WTC11 (cell line): ENCODE measurements around the gene TNFRSF4. TPM values are rescaled to one million over a fixed set of nuclear protein-coding genes. Genes with fewer than 3 reads are reported as not detected.

Experiments
- ATF6 ChIP-seq: sonication (generic); formaldehyde crosslinking; IDR thresholded peaks from 2 replicates; pipeline ENCODE4 v1.8.1; 2023; ENCODE audit warnings: mild to moderate bottlenecking, missing genetic modification reagents
- JUN ChIP-seq: sonication (generic); formaldehyde crosslinking; IDR thresholded peaks from 2 replicates; pipeline ENCODE4 v1.8.0; 2023; ENCODE audit warnings: mild to moderate bottlenecking, missing genetic modification reagents
- MAX ChIP-seq: sonication (generic); formaldehyde crosslinking; IDR thresholded peaks from 2 replicates; pipeline ENCODE4 v1.8.0; 2022; ENCODE audit warnings: mild to moderate bottlenecking, missing genetic modification reagents
- ZNF138 ChIP-seq: sonication (generic); formaldehyde crosslinking; conservative IDR thresholded peaks from 2 replicates; pipeline ENCODE4 v1.8.1; 2022; ENCODE audit warnings: mild to moderate bottlenecking, moderate library complexity, missing genetic modification reagents
- ZNF219 ChIP-seq: sonication (generic); formaldehyde crosslinking; IDR thresholded peaks from 2 replicates; pipeline ENCODE4 v1.8.0; 2023; ENCODE audit warnings: missing genetic modification reagents, mild to moderate bottlenecking, borderline replicate concordance
- ZNF281 ChIP-seq: sonication (generic); formaldehyde crosslinking; IDR thresholded peaks from 2 replicates; pipeline ENCODE4 v1.8.0; 2023; ENCODE audit warnings: mild to moderate bottlenecking, missing genetic modification reagents
- ZNF416 ChIP-seq: fragments of 250-450 bp; sonication (Bioruptor Pico); IDR thresholded peaks from 2 replicates; pipeline ENCODE4 v1.9.0; 2021; ENCODE audit warnings: mild to moderate bottlenecking, inconsistent platforms
- total RNA-seq: library from RNA; stranded (reverse); gene quantifications from 3 replicates; pipeline ENCODE4 v1.2.3, GENCODE V29; 2021
- TF ChIP-seq, protein P1 (sequence below): sonication (generic); formaldehyde crosslinking; IDR thresholded peaks from 2 replicates; pipeline ENCODE4 v1.8.1; 2022; ENCODE audit warnings: missing genetic modification reagents, borderline replicate concordance
- TF ChIP-seq, protein P2 (sequence below): sonication (generic); formaldehyde crosslinking; conservative IDR thresholded peaks from 2 replicates; pipeline ENCODE4 v1.8.1; 2023; ENCODE audit warnings: mild to moderate bottlenecking, low read depth, missing genetic modification reagents, moderate library complexity
- TF ChIP-seq, protein P3 (sequence below): sonication (generic); formaldehyde crosslinking; IDR thresholded peaks from 2 replicates; pipeline ENCODE4 v1.8.0; 2022; ENCODE audit warnings: missing genetic modification reagents
- TF ChIP-seq, protein P4 (sequence below): sonication (generic); formaldehyde crosslinking; IDR thresholded peaks from 2 replicates; pipeline ENCODE4 v1.8.1; 2023; ENCODE audit warnings: mild to moderate bottlenecking, missing genetic modification reagents

Gene TNFRSF4
- total RNA-seq, 1 experiment from 2014 or later = 0.33 TPM

DNA sequence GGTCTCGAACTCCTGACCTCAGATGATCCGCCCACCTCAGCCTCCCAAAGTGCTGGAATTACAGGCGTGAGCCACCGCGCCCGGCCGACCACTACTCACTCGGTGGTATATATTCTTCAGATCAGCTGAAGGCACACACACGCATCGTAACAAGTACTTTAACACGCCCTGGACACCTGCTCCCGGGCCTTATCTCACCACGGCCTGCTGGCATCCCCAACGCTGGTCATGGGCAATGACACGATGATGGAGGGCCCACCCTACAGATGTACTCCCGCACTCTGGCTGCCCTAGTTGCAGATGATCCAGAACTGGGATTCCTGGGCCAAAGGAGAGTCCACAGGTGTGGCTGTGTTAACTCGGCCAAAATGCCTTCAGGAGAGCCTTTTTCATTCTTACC is 48.1 kb upstream of the TNFRSF4 start (continued):
- TF ChIP-seq ATF6 (CRISPR knock-in tag) (no peak), MAX (CRISPR knock-in tag) (no peak), JUN (CRISPR knock-in tag) (no peak), ZNF219 (no peak), ZNF416 (CRISPR knock-in tag) (no peak), ZNF281 (CRISPR knock-in tag) (no peak), ZNF138 (CRISPR knock-in tag) (no peak)
- TF ChIP-seq, protein P1, sequence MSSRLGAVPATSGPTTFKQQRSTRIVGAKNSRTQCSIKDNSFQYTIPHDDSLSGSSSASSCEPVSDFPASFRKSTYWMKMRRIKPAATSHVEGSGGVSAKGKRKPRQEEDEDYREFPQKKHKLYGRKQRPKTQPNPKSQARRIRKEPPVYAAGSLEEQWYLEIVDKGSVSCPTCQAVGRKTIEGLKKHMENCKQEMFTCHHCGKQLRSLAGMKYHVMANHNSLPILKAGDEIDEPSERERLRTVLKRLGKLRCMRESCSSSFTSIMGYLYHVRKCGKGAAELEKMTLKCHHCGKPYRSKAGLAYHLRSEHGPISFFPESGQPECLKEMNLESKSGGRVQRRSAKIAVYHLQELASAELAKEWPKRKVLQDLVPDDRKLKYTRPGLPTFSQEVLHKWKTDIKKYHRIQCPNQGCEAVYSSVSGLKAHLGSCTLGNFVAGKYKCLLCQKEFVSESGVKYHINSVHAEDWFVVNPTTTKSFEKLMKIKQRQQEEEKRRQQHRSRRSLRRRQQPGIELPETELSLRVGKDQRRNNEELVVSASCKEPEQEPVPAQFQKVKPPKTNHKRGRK (CRISPR knock-in tag) = no peak
- TF ChIP-seq, protein P2, sequence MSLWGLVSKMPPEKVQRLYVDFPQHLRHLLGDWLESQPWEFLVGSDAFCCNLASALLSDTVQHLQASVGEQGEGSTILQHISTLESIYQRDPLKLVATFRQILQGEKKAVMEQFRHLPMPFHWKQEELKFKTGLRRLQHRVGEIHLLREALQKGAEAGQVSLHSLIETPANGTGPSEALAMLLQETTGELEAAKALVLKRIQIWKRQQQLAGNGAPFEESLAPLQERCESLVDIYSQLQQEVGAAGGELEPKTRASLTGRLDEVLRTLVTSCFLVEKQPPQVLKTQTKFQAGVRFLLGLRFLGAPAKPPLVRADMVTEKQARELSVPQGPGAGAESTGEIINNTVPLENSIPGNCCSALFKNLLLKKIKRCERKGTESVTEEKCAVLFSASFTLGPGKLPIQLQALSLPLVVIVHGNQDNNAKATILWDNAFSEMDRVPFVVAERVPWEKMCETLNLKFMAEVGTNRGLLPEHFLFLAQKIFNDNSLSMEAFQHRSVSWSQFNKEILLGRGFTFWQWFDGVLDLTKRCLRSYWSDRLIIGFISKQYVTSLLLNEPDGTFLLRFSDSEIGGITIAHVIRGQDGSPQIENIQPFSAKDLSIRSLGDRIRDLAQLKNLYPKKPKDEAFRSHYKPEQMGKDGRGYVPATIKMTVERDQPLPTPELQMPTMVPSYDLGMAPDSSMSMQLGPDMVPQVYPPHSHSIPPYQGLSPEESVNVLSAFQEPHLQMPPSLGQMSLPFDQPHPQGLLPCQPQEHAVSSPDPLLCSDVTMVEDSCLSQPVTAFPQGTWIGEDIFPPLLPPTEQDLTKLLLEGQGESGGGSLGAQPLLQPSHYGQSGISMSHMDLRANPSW (CRISPR knock-in tag) = no peak
- TF ChIP-seq, protein P3, sequence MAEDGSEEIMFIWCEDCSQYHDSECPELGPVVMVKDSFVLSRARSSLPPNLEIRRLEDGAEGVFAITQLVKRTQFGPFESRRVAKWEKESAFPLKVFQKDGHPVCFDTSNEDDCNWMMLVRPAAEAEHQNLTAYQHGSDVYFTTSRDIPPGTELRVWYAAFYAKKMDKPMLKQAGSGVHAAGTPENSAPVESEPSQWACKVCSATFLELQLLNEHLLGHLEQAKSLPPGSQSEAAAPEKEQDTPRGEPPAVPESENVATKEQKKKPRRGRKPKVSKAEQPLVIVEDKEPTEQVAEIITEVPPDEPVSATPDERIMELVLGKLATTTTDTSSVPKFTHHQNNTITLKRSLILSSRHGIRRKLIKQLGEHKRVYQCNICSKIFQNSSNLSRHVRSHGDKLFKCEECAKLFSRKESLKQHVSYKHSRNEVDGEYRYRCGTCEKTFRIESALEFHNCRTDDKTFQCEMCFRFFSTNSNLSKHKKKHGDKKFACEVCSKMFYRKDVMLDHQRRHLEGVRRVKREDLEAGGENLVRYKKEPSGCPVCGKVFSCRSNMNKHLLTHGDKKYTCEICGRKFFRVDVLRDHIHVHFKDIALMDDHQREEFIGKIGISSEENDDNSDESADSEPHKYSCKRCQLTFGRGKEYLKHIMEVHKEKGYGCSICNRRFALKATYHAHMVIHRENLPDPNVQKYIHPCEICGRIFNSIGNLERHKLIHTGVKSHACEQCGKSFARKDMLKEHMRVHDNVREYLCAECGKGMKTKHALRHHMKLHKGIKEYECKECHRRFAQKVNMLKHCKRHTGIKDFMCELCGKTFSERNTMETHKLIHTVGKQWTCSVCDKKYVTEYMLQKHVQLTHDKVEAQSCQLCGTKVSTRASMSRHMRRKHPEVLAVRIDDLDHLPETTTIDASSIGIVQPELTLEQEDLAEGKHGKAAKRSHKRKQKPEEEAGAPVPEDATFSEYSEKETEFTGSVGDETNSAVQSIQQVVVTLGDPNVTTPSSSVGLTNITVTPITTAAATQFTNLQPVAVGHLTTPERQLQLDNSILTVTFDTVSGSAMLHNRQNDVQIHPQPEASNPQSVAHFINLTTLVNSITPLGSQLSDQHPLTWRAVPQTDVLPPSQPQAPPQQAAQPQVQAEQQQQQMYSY = no peak
- TF ChIP-seq, protein P4, sequence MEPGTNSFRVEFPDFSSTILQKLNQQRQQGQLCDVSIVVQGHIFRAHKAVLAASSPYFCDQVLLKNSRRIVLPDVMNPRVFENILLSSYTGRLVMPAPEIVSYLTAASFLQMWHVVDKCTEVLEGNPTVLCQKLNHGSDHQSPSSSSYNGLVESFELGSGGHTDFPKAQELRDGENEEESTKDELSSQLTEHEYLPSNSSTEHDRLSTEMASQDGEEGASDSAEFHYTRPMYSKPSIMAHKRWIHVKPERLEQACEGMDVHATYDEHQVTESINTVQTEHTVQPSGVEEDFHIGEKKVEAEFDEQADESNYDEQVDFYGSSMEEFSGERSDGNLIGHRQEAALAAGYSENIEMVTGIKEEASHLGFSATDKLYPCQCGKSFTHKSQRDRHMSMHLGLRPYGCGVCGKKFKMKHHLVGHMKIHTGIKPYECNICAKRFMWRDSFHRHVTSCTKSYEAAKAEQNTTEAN (CRISPR knock-in tag) = no peak
